GM12878 (cell line): ENCODE results near the gene ITPKA. TPM values are rescaled to one million over a fixed set of nuclear protein-coding genes. Genes with fewer than 3 reads are reported as not detected.
A peak's percentile ranks its signal among the peaks of the same experiment; 100 is the strongest.

Experiments used
- ATAC-seq: fragments of 200-7000 bp; cut with Tn5 transposase; 3 replicates; pipeline ENCODE4 v1.9.1; 2020; ENCODE audit warnings: mild to moderate bottlenecking, moderate library complexity
- BruUV-seq: library from RNA; stranded (reverse); fragments of 400-500 nt; replicated peaks from 2 replicates; lab custom pipeline; 2021; lab: Mats Ljungman, UMichigan
- CTCF ChIA-PET: fragments of 300-600 bp; sonication (Branson Sonifier 250); formaldehyde crosslinking; extraction: SDS; loops from one replicate; lab custom pipeline; 2021; ENCODE audit warnings: inconsistent platforms; lab: Yijun Ruan, JAX
- POLR2A ChIA-PET: fragments of 350-600 bp; formaldehyde crosslinking; extraction: SDS; loops from one replicate; lab custom pipeline; 2021; ENCODE audit warnings: inconsistent platforms; lab: Charles Lee
- RAD21 ChIA-PET: fragments of 300-600 bp; sonication (Branson Sonifier 250); formaldehyde crosslinking; loops from one replicate; lab custom pipeline; 2023; ENCODE audit warnings: antibody characterized with exemption; ENCODE audit not compliant: unreplicated experiment; lab: Charles Lee
- SMC1A ChIA-PET: fragments of 300-600 bp; sonication (Branson Sonifier 250); formaldehyde crosslinking; loops from one replicate; lab custom pipeline; 2023; ENCODE audit not compliant: unreplicated experiment, uncharacterized antibody; lab: Charles Lee
- DNase-seq: peaks from one replicate; pipeline ENCODE4 v3.0.0-alpha.2; 2011; ENCODE audit warnings: low read depth, low spot score
- FAIRE-seq: peaks from 3 replicates; lab custom pipeline; 2011; peaks lifted over from hg19 to GRCh38; lab: Jason Lieb, UNC
- H2AFZ ChIP-seq: 2 replicates; pipeline ENCODE4 v1.6.0; 2011; ENCODE audit warnings: low read depth, low read length, control low read depth; ENCODE audit not compliant: control insufficient read depth
- H3K27ac ChIP-seq: 2 replicates; pipeline ENCODE4 v1.5.1; 2011; ENCODE audit warnings: control low read depth; ENCODE audit not compliant: control insufficient read depth, insufficient read depth
- H3K27me3 ChIP-seq, 2 experiments: replicated peaks in 1 of 2; 2 replicates each; pipeline versions ENCODE4 v1.6.0 to v1.6.1; 2011; ENCODE audit warnings: low read length in 1 of 2; ENCODE audit not compliant: control insufficient read depth in 2 of 2, insufficient read depth in 2 of 2
- H3K36me3 ChIP-seq, 2 experiments: 2 replicates each; pipeline ENCODE4 v1.5.1; 2011; ENCODE audit warnings: low read length in 1 of 2; ENCODE audit not compliant: control insufficient read depth in 2 of 2, insufficient read depth in 2 of 2
- H3K4me1 ChIP-seq: 2 replicates; pipeline ENCODE4 v1.6.1; 2011; ENCODE audit warnings: mild to moderate bottlenecking, low read length, moderate library complexity, mixed read lengths; ENCODE audit not compliant: control insufficient read depth, insufficient read depth
- H3K4me2 ChIP-seq: 2 replicates; pipeline ENCODE4 v1.6.0; 2011; ENCODE audit warnings: control low read depth; ENCODE audit not compliant: control insufficient read depth, insufficient read depth
- H3K4me3 ChIP-seq: fragments of 200-600 bp; sonication (generic); 2 replicates; pipeline ENCODE4 v1.5.1; 2016
- H3K79me2 ChIP-seq: 2 replicates; pipeline ENCODE4 v1.6.0; 2011; ENCODE audit warnings: low read length; ENCODE audit not compliant: control insufficient read depth, insufficient read depth
- H3K9ac ChIP-seq: 2 replicates; pipeline ENCODE4 v1.8.0; 2011; ENCODE audit warnings: low read length, control low read depth, mixed read lengths; ENCODE audit not compliant: control insufficient read depth, insufficient read depth
- H3K9me3 ChIP-seq: replicated peaks from 3 replicates; pipeline ENCODE4 v1.5.1; 2011; ENCODE audit warnings: mild to moderate bottlenecking, low read length; ENCODE audit not compliant: control insufficient read depth, insufficient read depth
- H4K20me1 ChIP-seq: 2 replicates; pipeline ENCODE4 v1.6.0; 2011; ENCODE audit not compliant: control insufficient read depth, insufficient read depth
- ATF7 ChIP-seq: fragments of 450-650 bp; IDR thresholded peaks from 2 replicates; pipeline ENCODE4 v1.6.1; 2016; ENCODE audit warnings: low read depth, mild to moderate bottlenecking
- BHLHE40 ChIP-seq, 2 experiments: fragments of 450-650 bp in 1 of 2; IDR thresholded peaks; 2 replicates each; pipeline ENCODE4 v1.6.1; 2011 to 2017; ENCODE audit warnings: low read depth in 2 of 2, borderline replicate concordance in 1 of 2, improper control_type of control experiment in 1 of 2, low read length in 1 of 2, mild to moderate bottlenecking in 1 of 2
- CBX5 ChIP-seq: sonication (generic); IDR thresholded peaks from 2 replicates; pipeline ENCODE4 v1.6.1; 2016; ENCODE audit warnings: low read depth, moderate library complexity, mild to moderate bottlenecking, inconsistent platforms
- CHD1 ChIP-seq: IDR thresholded peaks from 2 replicates; pipeline ENCODE4 v1.6.1; 2012; ENCODE audit warnings: low read depth, low read length, improper control_type of control experiment
- EP300 ChIP-seq, 2 experiments: fragments of 150-350 bp in 1 of 2; IDR thresholded peaks; 2 replicates each; pipeline ENCODE4 v1.6.1; 2011 to 2012; ENCODE audit warnings: low read depth in 2 of 2, low read length in 2 of 2, borderline replicate concordance in 1 of 2, improper control_type of control experiment in 1 of 2, inconsistent platforms in 1 of 2; ENCODE audit not compliant: control insufficient read depth in 1 of 2
- GATAD2B ChIP-seq: fragments of 450-650 bp; conservative IDR thresholded peaks from 2 replicates; pipeline ENCODE4 v1.6.1; 2017; ENCODE audit warnings: low read depth, mild to moderate bottlenecking, moderate library complexity
- HSF1 ChIP-seq: fragments of 150-350 bp; IDR thresholded peaks from 2 replicates; pipeline ENCODE4 v1.6.1; 2014; ENCODE audit warnings: mild to moderate bottlenecking, low read depth, low read length
- IRF4 ChIP-seq: IDR thresholded peaks from 2 replicates; pipeline ENCODE4 v1.6.1; 2011; ENCODE audit warnings: low read depth, low read length
- KAT2A ChIP-seq: conservative IDR thresholded peaks from 2 replicates; pipeline ENCODE4 v1.6.1; 2011; ENCODE audit warnings: low read depth, low read length; ENCODE audit not compliant: control insufficient read depth
- LARP7 ChIP-seq: fragments of 450-650 bp; IDR thresholded peaks from 2 replicates; pipeline ENCODE4 v1.6.1; 2017; ENCODE audit warnings: mild to moderate bottlenecking
- MEF2B ChIP-seq: fragments of 450-650 bp; IDR thresholded peaks from 2 replicates; pipeline ENCODE4 v1.6.1; 2018; ENCODE audit warnings: mild to moderate bottlenecking, moderate library complexity; ENCODE audit not compliant: partially characterized antibody, poor library complexity, severe bottlenecking
- MTA2 ChIP-seq: fragments of 450-650 bp; IDR thresholded peaks from 2 replicates; pipeline ENCODE4 v1.6.1; 2016; ENCODE audit warnings: low read depth, mild to moderate bottlenecking, moderate library complexity
- NFYA ChIP-seq: IDR thresholded peaks from 2 replicates; pipeline ENCODE4 v1.6.1; 2011; ENCODE audit warnings: low read depth, mild to moderate bottlenecking, low read length, improper control_type of control experiment, borderline replicate concordance
- POLR2AphosphoS5 ChIP-seq: IDR thresholded peaks from 2 replicates; pipeline ENCODE4 v1.6.1; 2011; ENCODE audit warnings: mild to moderate bottlenecking, low read length, inconsistent platforms
- RAD21 ChIP-seq: IDR thresholded peaks from 2 replicates; pipeline ENCODE4 v1.6.1; 2011; ENCODE audit warnings: mild to moderate bottlenecking, low read depth, low read length, moderate library complexity; ENCODE audit not compliant: insufficient read depth
- SMARCA5 ChIP-seq: fragments of 450-650 bp; IDR thresholded peaks from 2 replicates; pipeline ENCODE4 v1.6.1; 2017; ENCODE audit warnings: mild to moderate bottlenecking
- WRNIP1 ChIP-seq: IDR thresholded peaks from 2 replicates; pipeline ENCODE4 v1.6.1; 2011; ENCODE audit warnings: low read depth, low read length, improper control_type of control experiment, borderline replicate concordance
- ZNF24 ChIP-seq: fragments of 450-650 bp; IDR thresholded peaks from 2 replicates; pipeline ENCODE4 v1.6.1; 2017; ENCODE audit warnings: antibody characterized with exemption, mild to moderate bottlenecking
- WGBS: methylation state at CpG from one replicate; pipeline ENCODE4 v1.1.6; 2016; ENCODE audit warnings: low lambda C conversion rate; ENCODE audit not compliant: insufficient replicate concordance, insufficient coverage; ENCODE audit errors: missing lambda C conversion rate; 5-methylcytosine and 5-hydroxymethylcytosine counted together
- in situ Hi-C: fragments of 300-500 bp; cut with MboI; formaldehyde crosslinking; loops from 9 replicates; pipeline ENCODE4 v1.14.3; 2018; ENCODE audit warnings: mixed read lengths
- intact Hi-C: fragments of 100-400 bp; cut with micrococcal nuclease; formaldehyde crosslinking; loops from one replicate; pipeline ENCODE4 v1.14.2; 2022; ENCODE audit not compliant: unreplicated experiment
- polyA plus RNA-seq, 11 experiments: library from polyadenylated mRNA; depleted of rRNA in 4 of 11; unstranded in 6 of 11; stranded (reverse) in 5 of 11; fragments of >200 nt; fragmentation: Nextera tagmentation in 4 of 11; fragmentation: Illumina TruSeq in 1 of 11; extraction: Ambion mirVana in 4 of 11; extraction: Trizol in 1 of 11; gene quantifications; 1 replicate in 1 of 11; 2 replicates in 10 of 11; pipeline versions ENCODE4 v1.2.1 to v1.2.3, GENCODE V29; 2011 to 2016; ENCODE audit warnings: inconsistent platforms in 2 of 11, missing spikeins in 2 of 11, low read depth in 1 of 11
- total RNA-seq, 4 experiments: library from RNA; depleted of rRNA in 3 of 4; stranded (reverse); fragments of >200 nt in 3 of 4; fragmentation: Illumina TruSeq in 1 of 4; extraction: Trizol in 1 of 4; gene quantifications; 2 replicates each; pipeline versions ENCODE4 v1.2.1 to v1.2.3, GENCODE V29; 2013 to 2021
- TF ChIP-seq, protein P1 (sequence below): fragments of 450-650 bp; formaldehyde crosslinking; IDR thresholded peaks from 2 replicates; pipeline ENCODE4 v1.4.0; 2020; ENCODE audit warnings: mild to moderate bottlenecking, moderate library complexity

The ITPKA gene
- total and polyA plus RNA-seq, 10 of the 15 experiments (the other 5 are each of a cell fraction or from before 2014, with no cell fraction given), result 0.04 to 1.5 (median 0.49) TPM; not detected in 1

DNA sequence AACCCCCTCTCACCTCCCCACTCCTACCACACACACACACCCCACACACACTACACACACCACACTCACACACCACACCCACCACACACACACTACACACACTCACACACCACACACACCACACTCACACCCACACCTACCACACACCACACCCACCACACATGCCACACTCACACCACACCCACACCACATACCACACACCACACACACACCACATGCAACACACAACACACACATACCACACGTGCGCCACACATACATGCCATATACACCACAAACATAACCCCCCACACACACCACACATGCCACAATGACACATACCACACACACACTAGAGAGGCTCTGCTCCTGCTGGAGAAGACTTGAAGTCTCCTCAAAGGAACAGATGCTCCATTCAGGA lies 5.9 kb upstream of the ITPKA start:
- SMC1A ChIA-PET, result interaction anchor here (0.6 kb wide), 1 partner anchor 83 kb away, joined by 3 read pairs; no protein-coding TSS in a partner anchor
- no peak overlapping the region for H3K4me2 ChIP-seq
- peaks cover 27% of the 10 kb centered on the region for H3K4me1 ChIP-seq
- no peak for ATAC-seq
- WGBS, result 95% methylated on average over 2 of the region's 2 CpGs
- in situ Hi-C loops (no loop called here), intact Hi-C loops (no loop called here)
- no peak overlapping the region for H3K4me3 ChIP-seq
- CTCF ChIA-PET, result no interaction called here
- no peaks in the 10 kb centered on the region for H3K27me3 ChIP-seq
- RAD21 ChIA-PET, result no interaction called here
- DNase-seq, result no peak
- H3K9me3 ChIP-seq, result no peaks in the 10 kb centered on the region
- no peak overlapping the region for H3K27ac ChIP-seq
- H2AFZ ChIP-seq, result no peak overlapping the region
- no peaks in the 10 kb centered on the region for H4K20me1 ChIP-seq
- H3K36me3 ChIP-seq, result no peaks in the 10 kb centered on the region
- no peak overlapping the region for H3K9ac ChIP-seq
- FAIRE-seq, result peak; percentile 78
- no TSS peak for BruUV-seq
- POLR2A ChIA-PET, result no interaction called here
- no peaks in the 10 kb centered on the region for H3K79me2 ChIP-seq
- TF ChIP-seq KAT2A (no peak), IRF4 (0 out of 2 replicates have a peak, but pooled peaks have one; percentile 9), ATF7 (peak; percentile 70), CHD1 (no peak), RAD21 (no peak), EP300 (IDR thresholded peaks at IDR 0.05; ENCODE audit: borderline replicate concordance in 1 of 2, control insufficient read depth in 1 of 2, low read depth in 2 of 2, low read length in 2 of 2) (0 out of 4 replicates have a peak, but pooled peaks of 1 of the 2 experiments have one; percentile 14), MEF2B (peak; percentile 28), HSF1 (no peak), NFYA (no peak), GATAD2B (no peak), SMARCA5 (no peak), CBX5 (no peak), MTA2 (peak; percentile 63), ZNF24 (no peak), BHLHE40 (IDR thresholded peaks at IDR 0.05; ENCODE audit: borderline replicate concordance in 1 of 2, low read depth in 2 of 2, low read length in 1 of 2) (peak; percentile 74 to 88; a peak in 3 of 4 replicates), WRNIP1 (no peak), POLR2AphosphoS5 (no peak), LARP7 (no peak)
- TF ChIP-seq, protein P1, sequence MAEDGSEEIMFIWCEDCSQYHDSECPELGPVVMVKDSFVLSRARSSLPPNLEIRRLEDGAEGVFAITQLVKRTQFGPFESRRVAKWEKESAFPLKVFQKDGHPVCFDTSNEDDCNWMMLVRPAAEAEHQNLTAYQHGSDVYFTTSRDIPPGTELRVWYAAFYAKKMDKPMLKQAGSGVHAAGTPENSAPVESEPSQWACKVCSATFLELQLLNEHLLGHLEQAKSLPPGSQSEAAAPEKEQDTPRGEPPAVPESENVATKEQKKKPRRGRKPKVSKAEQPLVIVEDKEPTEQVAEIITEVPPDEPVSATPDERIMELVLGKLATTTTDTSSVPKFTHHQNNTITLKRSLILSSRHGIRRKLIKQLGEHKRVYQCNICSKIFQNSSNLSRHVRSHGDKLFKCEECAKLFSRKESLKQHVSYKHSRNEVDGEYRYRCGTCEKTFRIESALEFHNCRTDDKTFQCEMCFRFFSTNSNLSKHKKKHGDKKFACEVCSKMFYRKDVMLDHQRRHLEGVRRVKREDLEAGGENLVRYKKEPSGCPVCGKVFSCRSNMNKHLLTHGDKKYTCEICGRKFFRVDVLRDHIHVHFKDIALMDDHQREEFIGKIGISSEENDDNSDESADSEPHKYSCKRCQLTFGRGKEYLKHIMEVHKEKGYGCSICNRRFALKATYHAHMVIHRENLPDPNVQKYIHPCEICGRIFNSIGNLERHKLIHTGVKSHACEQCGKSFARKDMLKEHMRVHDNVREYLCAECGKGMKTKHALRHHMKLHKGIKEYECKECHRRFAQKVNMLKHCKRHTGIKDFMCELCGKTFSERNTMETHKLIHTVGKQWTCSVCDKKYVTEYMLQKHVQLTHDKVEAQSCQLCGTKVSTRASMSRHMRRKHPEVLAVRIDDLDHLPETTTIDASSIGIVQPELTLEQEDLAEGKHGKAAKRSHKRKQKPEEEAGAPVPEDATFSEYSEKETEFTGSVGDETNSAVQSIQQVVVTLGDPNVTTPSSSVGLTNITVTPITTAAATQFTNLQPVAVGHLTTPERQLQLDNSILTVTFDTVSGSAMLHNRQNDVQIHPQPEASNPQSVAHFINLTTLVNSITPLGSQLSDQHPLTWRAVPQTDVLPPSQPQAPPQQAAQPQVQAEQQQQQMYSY (CRISPR knock-in tag), result no peak
